Muscle of leg (tissue), 11 donors: ENCODE data around the gene SORBS2. TPM values are rescaled to one million over a fixed set of nuclear protein-coding genes. Genes with fewer than 3 reads are reported as not detected.

ENCODE experiments used
- DNase-seq: peaks from one replicate; pipeline ENCODE4 v3.0.0; 2013
- H3K27ac ChIP-seq: one replicate; pipeline ENCODE4 v1.5.1; 2013; ENCODE audit warnings: mild to moderate bottlenecking, low read length, control low read depth
- H3K27me3 ChIP-seq: one replicate; pipeline ENCODE4 v1.6.1; 2013; ENCODE audit warnings: low read length; ENCODE audit not compliant: control insufficient read depth, insufficient read depth
- H3K36me3 ChIP-seq: one replicate; pipeline ENCODE4 v1.6.1; 2013; ENCODE audit warnings: low read length; ENCODE audit not compliant: control insufficient read depth, insufficient read depth
- H3K4me1 ChIP-seq: one replicate; pipeline ENCODE4 v1.6.1; 2013; ENCODE audit warnings: low read length; ENCODE audit not compliant: control insufficient read depth, insufficient read depth
- H3K4me3 ChIP-seq: one replicate; pipeline ENCODE4 v1.5.1; 2013; ENCODE audit warnings: low read length, control low read depth
- H3K9me3 ChIP-seq: replicated peaks from 2 replicates; pipeline ENCODE4 v1.6.1; 2013; ENCODE audit warnings: low read depth, low read length; ENCODE audit not compliant: control insufficient read depth
- WGBS: methylation state at CpG from one replicate; pipeline ENCODE4 v1.1.5; 2013; ENCODE audit warnings: missing lambda C conversion rate; ENCODE audit not compliant: insufficient coverage; 5-methylcytosine and 5-hydroxymethylcytosine counted together
- polyA plus RNA-seq, 8 donors: library from polyadenylated mRNA; unstranded; fragments of 120-200 nt; gene quantifications; one replicate each; pipeline versions ENCODE4 v1.2.1 to v1.2.3, GENCODE V29; 2013; ENCODE audit warnings: inconsistent platforms in 1 of 8, low replicate concordance in 1 of 8; ENCODE audit not compliant: insufficient read length in 8 of 8, insufficient read depth in 1 of 8
- total RNA-seq: library from RNA; stranded (reverse); fragments of 120-200 nt; gene quantifications from one replicate; pipeline ENCODE4 v1.2.4, GENCODE V29; 2013

Gene SORBS2
- total and polyA plus RNA-seq, 9 donors, result 17.7 to 48.5 (median 36.3) TPM

DNA sequence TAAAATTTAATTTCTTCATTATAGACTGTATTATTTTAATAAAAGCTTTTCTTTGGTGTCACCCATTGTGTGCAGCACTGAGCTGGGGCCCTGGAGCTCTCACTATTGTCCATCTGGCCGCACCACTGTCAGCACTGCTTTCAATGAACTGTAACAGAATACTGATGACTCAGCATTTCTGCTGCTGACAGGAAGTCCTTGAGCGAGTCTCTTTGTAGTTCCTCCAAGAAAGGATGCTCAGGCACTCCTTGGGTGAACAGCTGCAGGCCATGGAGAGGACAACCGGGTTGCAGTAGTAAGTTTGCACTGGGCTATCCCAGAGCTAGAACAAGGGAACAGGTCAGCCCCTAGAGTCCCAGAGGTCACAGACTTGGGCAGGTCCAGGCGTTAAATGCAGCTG lies 81.6 kb downstream of the SORBS2 start:
- no peak overlapping the region for H3K27ac ChIP-seq
- no peaks in the 10 kb centered on the region for H3K9me3 ChIP-seq
- DNase-seq, result peak; percentile 82
- 22% methylated on average over 4 of the region's 4 CpGs for WGBS
- H3K4me1 ChIP-seq, result peaks cover 6% of the 10 kb centered on the region
- no peak overlapping the region for H3K4me3 ChIP-seq
- H3K36me3 ChIP-seq, result no peaks in the 10 kb centered on the region
- no peaks in the 10 kb centered on the region for H3K27me3 ChIP-seq

- H3K4me1 ChIP-seq, result peaks cover 5% of the 10 kb centered on the region
- H3K36me3 ChIP-seq, result no peaks in the 10 kb centered on the region
- H3K9me3 ChIP-seq, result no peaks in the 10 kb centered on the region
- DNase-seq, result no peak
- H3K27ac ChIP-seq, result no peak overlapping the region
- H3K4me3 ChIP-seq, result no peak overlapping the region
- no CpG with 5 or more reads among the region's 4 CpGs for WGBS
- no peaks in the 10 kb centered on the region for H3K27me3 ChIP-seq
Observed at GRCh38 chr4:185729391-185729804, 82.6 kb downstream of the SORBS2 start.

GRCh38 chr4:185728893-185729292 lies 83.1 kb downstream of the SORBS2 start:
- Histone ChIP-seq H3K27me3 (no peaks in the 10 kb centered on the region), H3K4me1 (peaks cover 5% of the 10 kb centered on the region), H3K4me3 (no peak overlapping the region), H3K27ac (no peak overlapping the region), H3K36me3 (no peaks in the 10 kb centered on the region), H3K9me3 (no peaks in the 10 kb centered on the region)
- DNase-seq, result no peak
- no CpG with 5 or more reads among the region's 2 CpGs for WGBS

DNA sequence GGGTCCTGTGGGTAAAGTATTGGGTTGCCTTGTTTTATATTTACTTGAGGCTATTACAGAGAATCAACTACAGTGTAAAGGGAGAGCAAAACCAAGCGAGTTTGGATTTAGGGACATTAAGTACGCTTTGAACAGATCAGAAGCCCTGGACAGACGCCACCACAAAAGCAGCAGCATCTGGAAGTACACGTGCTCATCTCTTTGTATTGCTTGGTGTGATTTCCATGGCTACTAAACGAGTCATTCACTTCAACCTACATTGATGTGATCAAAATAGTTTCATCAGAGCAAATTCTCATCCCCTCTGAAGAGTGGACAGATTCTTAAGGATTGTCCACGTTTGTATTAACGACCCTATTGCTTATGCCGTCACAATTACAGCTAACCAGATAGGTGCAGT lies 85.1 kb downstream of the SORBS2 start:
- 30% methylated on average over 3 of the region's 8 CpGs for WGBS
- no peak overlapping the region for H3K4me3 ChIP-seq
- no peaks in the 10 kb centered on the region for H3K27me3 ChIP-seq
- H3K36me3 ChIP-seq, result no peaks in the 10 kb centered on the region
- H3K9me3 ChIP-seq, result no peaks in the 10 kb centered on the region
- peak; percentile 72 for DNase-seq
- H3K4me1 ChIP-seq, result peaks cover 5% of the 10 kb centered on the region
- no peak overlapping the region for H3K27ac ChIP-seq

DNA sequence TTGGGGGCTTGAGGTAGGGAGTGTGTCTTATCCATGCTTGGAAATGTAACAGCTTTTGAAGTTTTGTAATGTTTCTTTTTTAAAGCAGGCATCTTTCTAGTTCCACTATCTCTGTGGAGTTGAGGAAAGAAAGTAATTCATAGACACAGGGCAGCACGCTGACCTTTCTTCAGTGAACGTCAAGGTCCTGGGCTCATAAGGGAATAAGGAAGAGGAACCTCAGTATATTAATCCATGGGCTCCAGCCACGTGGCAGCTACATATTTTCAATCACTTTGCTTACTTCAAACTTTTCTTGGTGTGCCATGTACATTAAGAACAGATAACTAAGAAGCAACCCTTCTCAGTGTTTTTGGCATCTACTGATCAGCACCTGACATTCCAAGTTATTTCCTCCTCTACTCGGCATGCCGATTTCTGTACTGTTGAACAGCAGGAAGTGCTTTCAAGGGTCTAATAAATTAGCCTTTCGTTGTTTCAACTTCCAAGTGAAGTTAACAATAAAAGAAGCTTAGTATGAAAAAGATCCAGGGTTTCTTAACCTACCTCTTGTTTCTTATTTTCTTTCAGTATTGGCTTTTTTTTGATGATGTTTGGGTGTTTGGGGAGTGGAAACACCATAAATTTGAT lies 88.2 kb downstream of the SORBS2 start:
- Histone ChIP-seq H3K9me3 (no peaks in the 10 kb centered on the region), H3K27me3 (no peaks in the 10 kb centered on the region), H3K4me1 (peaks cover 2% of the 10 kb centered on the region), H3K4me3 (no peak overlapping the region), H3K36me3 (no peaks in the 10 kb centered on the region), H3K27ac (no peak overlapping the region)
- WGBS, result no CpG with 5 or more reads among the region's 6 CpGs
- no peak for DNase-seq

- no peak for DNase-seq
- Histone ChIP-seq H3K36me3 (no peaks in the 10 kb centered on the region), H3K27ac (no peak overlapping the region), H3K9me3 (no peaks in the 10 kb centered on the region), H3K4me3 (no peak overlapping the region), H3K27me3 (no peaks in the 10 kb centered on the region), H3K4me1 (peaks cover 2% of the 10 kb centered on the region)
- WGBS, result no CpG with 5 or more reads among the region's 3 CpGs
Observed at GRCh38 chr4:185722029-185722316, 90.0 kb downstream of the SORBS2 start.

DNA sequence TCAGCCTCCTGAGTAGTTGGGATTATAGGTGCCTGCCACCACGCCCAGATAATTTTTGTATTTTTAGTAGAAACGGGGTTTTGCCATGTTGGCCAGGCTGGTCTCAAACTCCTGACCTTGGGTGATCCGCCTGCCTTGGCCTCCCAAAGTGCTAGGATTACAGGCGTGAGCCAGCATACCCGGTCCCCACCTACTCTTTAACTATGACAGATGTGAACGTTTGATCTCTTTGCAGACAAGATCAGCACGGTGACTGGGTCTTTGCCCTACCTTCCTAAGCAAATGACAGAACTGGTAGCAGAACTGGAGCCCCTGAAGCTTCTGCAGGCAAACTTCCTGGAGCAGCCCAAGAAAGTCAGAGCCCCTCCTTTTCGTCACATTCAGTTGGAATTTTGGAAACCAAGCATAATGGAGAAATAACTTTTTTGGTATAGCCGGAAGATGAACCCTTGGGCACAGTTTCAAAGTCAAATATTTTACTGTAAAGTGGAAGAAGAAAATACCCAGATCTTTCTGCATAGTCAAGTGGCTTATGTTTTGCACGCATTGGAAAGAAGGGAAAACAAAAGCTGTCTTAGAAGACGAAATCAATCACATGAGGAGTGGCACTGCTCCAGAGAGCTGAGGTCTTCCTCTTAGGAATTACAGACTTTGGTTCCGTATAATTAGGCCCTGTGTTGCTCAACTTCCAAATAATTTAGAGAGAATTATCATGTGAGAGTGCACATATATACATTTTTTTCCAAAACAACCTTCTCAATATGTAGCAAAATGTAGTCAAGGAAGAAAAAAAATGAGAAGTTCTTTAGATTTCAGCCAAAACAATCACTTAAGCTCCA lies 90.6 kb downstream of the SORBS2 start:
- Histone ChIP-seq H3K27ac (no peak overlapping the region), H3K9me3 (no peaks in the 10 kb centered on the region), H3K4me3 (no peak overlapping the region), H3K36me3 (no peaks in the 10 kb centered on the region), H3K27me3 (no peaks in the 10 kb centered on the region), H3K4me1 (peaks cover 2% of the 10 kb centered on the region)
- DNase-seq, result peak; percentile 33
- 52% methylated on average over 6 of the region's 12 CpGs for WGBS

GRCh38 chr4:185719500-185719858 lies 92.5 kb downstream of the SORBS2 start:
- no peak overlapping the region for H3K4me3 ChIP-seq
- no peak overlapping the region for H3K27ac ChIP-seq
- H3K27me3 ChIP-seq, result no peaks in the 10 kb centered on the region
- DNase-seq, result no peak
- H3K36me3 ChIP-seq, result no peaks in the 10 kb centered on the region
- H3K9me3 ChIP-seq, result no peaks in the 10 kb centered on the region
- H3K4me1 ChIP-seq, result peaks cover 2% of the 10 kb centered on the region
- no CpG with 5 or more reads among the region's 3 CpGs for WGBS

- no peaks in the 10 kb centered on the region for H3K36me3 ChIP-seq
- peaks cover 2% of the 10 kb centered on the region for H3K4me1 ChIP-seq
- no peak for DNase-seq
- no peaks in the 10 kb centered on the region for H3K27me3 ChIP-seq
- 45% methylated on average over 2 of the region's 8 CpGs for WGBS
- H3K27ac ChIP-seq, result no peak overlapping the region
- no peaks in the 10 kb centered on the region for H3K9me3 ChIP-seq
- H3K4me3 ChIP-seq, result no peak overlapping the region
Observed at GRCh38 chr4:185718578-185719499, 93.2 kb downstream of the SORBS2 start.

DNA sequence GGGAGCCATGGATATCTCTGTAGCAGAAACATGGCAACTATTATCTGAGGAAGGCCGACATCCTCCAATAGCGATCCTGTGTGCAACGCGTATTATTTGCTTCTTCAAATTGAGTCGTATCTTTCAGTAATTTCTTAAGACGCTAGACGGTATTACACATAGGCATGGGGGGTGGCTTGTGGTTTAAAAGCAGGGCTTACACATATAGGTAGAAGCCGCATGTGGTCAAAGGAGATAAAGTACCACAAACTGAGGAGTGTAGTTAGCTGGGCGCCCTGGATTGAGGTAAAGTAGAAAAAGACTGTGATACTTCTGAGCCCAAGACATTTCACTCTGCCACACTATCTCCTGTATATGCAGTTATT lies 94.6 kb downstream of the SORBS2 start:
- Histone ChIP-seq H3K4me1 (peaks cover 2% of the 10 kb centered on the region), H3K36me3 (no peaks in the 10 kb centered on the region), H3K4me3 (no peak overlapping the region), H3K9me3 (no peaks in the 10 kb centered on the region), H3K27me3 (no peaks in the 10 kb centered on the region), H3K27ac (no peak overlapping the region)
- no peak for DNase-seq
- 98% methylated on average over 8 of the region's 9 CpGs for WGBS
